WTC11 (cell line): ENCODE data around the gene GGT6. TPM values are rescaled to one million over a fixed set of nuclear protein-coding genes. Genes with fewer than 3 reads are reported as not detected.

ENCODE experiments used
- ATAC-seq: fragments of 200-7000 bp; cut with Tn5 transposase; 2 replicates; pipeline ENCODE4 v1.10.0; 2021; ENCODE audit warnings: mild to moderate bottlenecking, moderate library complexity
- CTCF ChIA-PET: fragments of 300-600 bp; sonication (Branson Sonifier 250); formaldehyde crosslinking; loops from one replicate; lab custom pipeline; 2021; ENCODE audit warnings: antibody characterized with exemption; lab: Charles Lee
- POLR2A ChIA-PET: fragments of 350-600 bp; sonication (Branson Sonifier 250); formaldehyde crosslinking; loops from one replicate; lab custom pipeline; 2021; ENCODE audit warnings: antibody characterized with exemption; lab: Charles Lee
- DNase-seq: peaks from one replicate; pipeline ENCODE4 v3.0.0; 2021; ENCODE audit warnings: low spot score
- H3K27ac Mint-ChIP-seq: 2 replicates; pipeline ENCODE4 v1.8.0; 2021; ENCODE audit warnings: mixed read lengths
- H3K27me3 Mint-ChIP-seq: 2 replicates; pipeline ENCODE4 v1.8.0; 2021; ENCODE audit warnings: low read depth, mild to moderate bottlenecking, moderate library complexity, mixed read lengths
- H3K36me3 Mint-ChIP-seq: 2 replicates; pipeline ENCODE4 v1.8.0; 2021; ENCODE audit warnings: mixed read lengths
- H3K4me1 Mint-ChIP-seq: 2 replicates; pipeline ENCODE4 v1.8.0; 2022; ENCODE audit warnings: mixed read lengths
- H3K4me3 Mint-ChIP-seq: 2 replicates; pipeline ENCODE4 v1.8.0; 2021; ENCODE audit warnings: mild to moderate bottlenecking, moderate library complexity, mixed read lengths
- H3K9me3 Mint-ChIP-seq: 2 replicates; pipeline ENCODE4 v1.8.0; 2021; ENCODE audit warnings: mixed read lengths
- AR ChIP-seq: fragments of 250-450 bp; sonication (Bioruptor Pico); IDR thresholded peaks from 2 replicates; pipeline ENCODE4 v1.9.0; 2021; ENCODE audit warnings: mild to moderate bottlenecking
- ARID4B ChIP-seq: sonication (generic); formaldehyde crosslinking; IDR thresholded peaks from 2 replicates; pipeline ENCODE4 v1.8.0; 2023; ENCODE audit warnings: missing genetic modification reagents, mild to moderate bottlenecking, borderline replicate concordance
- E2F4 ChIP-seq: sonication (generic); formaldehyde crosslinking; IDR thresholded peaks from 2 replicates; pipeline ENCODE4 v1.8.1; 2022; ENCODE audit warnings: low read depth, mild to moderate bottlenecking, moderate library complexity, missing genetic modification reagents, borderline replicate concordance
- E2F5 ChIP-seq: sonication (generic); formaldehyde crosslinking; IDR thresholded peaks from 2 replicates; pipeline ENCODE4 v1.8.1; 2022; ENCODE audit warnings: mild to moderate bottlenecking, moderate library complexity, missing genetic modification reagents
- ESRRA ChIP-seq: sonication (generic); formaldehyde crosslinking; IDR thresholded peaks from 2 replicates; pipeline ENCODE4 v1.8.1; 2022; ENCODE audit warnings: mild to moderate bottlenecking, missing genetic modification reagents, borderline replicate concordance
- JAZF1 ChIP-seq: fragments of 250-450 bp; sonication (Bioruptor Pico); IDR thresholded peaks from 2 replicates; pipeline ENCODE4 v1.9.0; 2021; ENCODE audit warnings: moderate library complexity, mild to moderate bottlenecking, inconsistent platforms
- JUN ChIP-seq: sonication (generic); formaldehyde crosslinking; IDR thresholded peaks from 2 replicates; pipeline ENCODE4 v1.8.0; 2023; ENCODE audit warnings: mild to moderate bottlenecking, missing genetic modification reagents
- NR2C2 ChIP-seq: sonication (generic); formaldehyde crosslinking; IDR thresholded peaks from 2 replicates; pipeline ENCODE4 v1.8.0; 2022; ENCODE audit warnings: mild to moderate bottlenecking, missing genetic modification reagents
- TEAD4 ChIP-seq: sonication (generic); formaldehyde crosslinking; IDR thresholded peaks from 2 replicates; pipeline ENCODE4 v1.8.0; 2022; ENCODE audit warnings: mild to moderate bottlenecking, missing genetic modification reagents
- total RNA-seq: library from RNA; stranded (reverse); gene quantifications from 3 replicates; pipeline ENCODE4 v1.2.3, GENCODE V29; 2021

Gene GGT6
- total RNA-seq, 1 experiment from 2014 or later = 0.07 TPM

GRCh38 chr17:4573669-4574068, 13.3 kb upstream of the GGT6 start:
- TF ChIP-seq ARID4B (CRISPR knock-in tag) (no peak), NR2C2 (CRISPR knock-in tag) (no peak), E2F5 (CRISPR knock-in tag) (no peak), E2F4 (CRISPR knock-in tag) (no peak)
- Mint-ChIP-seq H3K4me3 (no peak overlapping the region), H3K27me3 (no peaks in the 10 kb centered on the region), H3K36me3 (no peaks in the 10 kb centered on the region), H3K27ac (no peak overlapping the region), H3K4me1 (peaks cover 36% of the 10 kb centered on the region), H3K9me3 (no peaks in the 10 kb centered on the region)
- CTCF ChIA-PET = interaction anchor here (0.9 kb wide), 1 partner anchor 10 kb away, joined by 3 read pairs; the partner anchor contains the start of gene SMTNL2
- ATAC-seq (no peak), DNase-seq (no peak)
- POLR2A ChIA-PET = no interaction called here

GRCh38 chr17:4573115-4573514, 12.7 kb upstream of the GGT6 start:
- ChIA-PET POLR2A (no interaction called here), CTCF (no interaction called here)
- TF ChIP-seq JUN (CRISPR knock-in tag) = no peak
- no peak for TF ChIP-seq AR (CRISPR knock-in tag)
- TF ChIP-seq JAZF1 (CRISPR knock-in tag) = no peak
- no peak for TF ChIP-seq ESRRA (CRISPR knock-in tag)
- TF ChIP-seq ARID4B (CRISPR knock-in tag) = no peak
- TF ChIP-seq TEAD4 (CRISPR knock-in tag) = no peak
- Mint-ChIP-seq H3K27me3 (no peaks in the 10 kb centered on the region), H3K27ac (no peak overlapping the region), H3K9me3 (no peaks in the 10 kb centered on the region), H3K4me3 (no peak overlapping the region), H3K4me1 (peaks cover 38% of the 10 kb centered on the region), H3K36me3 (no peaks in the 10 kb centered on the region)
- DNase-seq (no peak), ATAC-seq (no peak)
